Panc1 (cell line): Measurements from ENCODE around the gene TBCK.

Experiments used
- CTCF ChIP-seq: fragments of 450-650 bp; IDR thresholded peaks from 2 replicates; pipeline ENCODE4 v1.5.1; 2017; ENCODE audit warnings: mild to moderate bottlenecking
- POLR2AphosphoS5 ChIP-seq: IDR thresholded peaks from 2 replicates; pipeline ENCODE4 v1.6.1; 2012; ENCODE audit warnings: mild to moderate bottlenecking, low read depth, low read length, moderate library complexity
- REST ChIP-seq, 2 experiments: IDR thresholded peaks; 2 replicates each; pipeline ENCODE4 v1.6.1; 2011 to 2012; ENCODE audit warnings: low read depth in 2 of 2, control low read depth in 1 of 2, low read length in 1 of 2, mild to moderate bottlenecking in 1 of 2, moderate library complexity in 1 of 2; ENCODE audit not compliant: insufficient read depth in 1 of 2
- SIN3A ChIP-seq: IDR thresholded peaks from 2 replicates; pipeline ENCODE4 v1.6.1; 2012; ENCODE audit warnings: low read depth, mild to moderate bottlenecking, low read length, moderate library complexity, borderline replicate concordance; ENCODE audit not compliant: insufficient read depth
- TCF7L2 ChIP-seq: IDR thresholded peaks from 2 replicates; pipeline ENCODE4 v1.6.1; 2011; ENCODE audit warnings: mild to moderate bottlenecking, low read depth, low read length, inconsistent platforms

DNA sequence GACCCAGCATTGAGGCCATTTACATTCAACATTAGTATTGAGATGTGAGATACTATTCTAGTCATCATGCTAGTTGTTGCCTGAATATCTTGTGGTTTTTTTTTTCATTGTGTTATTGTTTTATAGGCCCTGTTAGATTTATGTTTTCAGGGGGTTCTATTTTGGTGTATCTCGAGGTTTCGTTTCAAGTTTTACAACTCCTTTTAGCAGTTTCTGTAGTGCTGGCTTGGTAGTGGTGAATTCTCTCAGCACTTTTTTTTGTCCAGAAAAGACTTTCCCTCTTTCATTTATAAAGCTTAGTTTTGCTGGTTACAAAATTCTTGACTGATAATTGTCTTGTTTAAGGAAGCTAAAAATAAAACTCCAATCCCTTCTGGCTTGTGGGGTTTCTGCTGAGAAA is 305.2 kb downstream of the TBCK start:
- no peak for TF ChIP-seq REST (IDR thresholded peaks at IDR 0.05; ENCODE audit: insufficient read depth in 1 of 2, low read depth in 2 of 2, low read length in 1 of 2)
- no peak for TF ChIP-seq CTCF
- no peak for TF ChIP-seq SIN3A
- TF ChIP-seq POLR2AphosphoS5 = no peak
- no peak for TF ChIP-seq TCF7L2
